ENCODE data around the gene RPS5.

GRCh38 chr19:58396691-58397532 lies 9.8 kb downstream of the RPS5 start:
- TF ChIP-seq CTCF (IDR thresholded peaks at IDR 0.05) (no peak), ZFX (IDR thresholded peaks at IDR 0.05; ENCODE audit: borderline replicate concordance) (no peak)
